Measurements from ENCODE around the gene MDM4.

DNA sequence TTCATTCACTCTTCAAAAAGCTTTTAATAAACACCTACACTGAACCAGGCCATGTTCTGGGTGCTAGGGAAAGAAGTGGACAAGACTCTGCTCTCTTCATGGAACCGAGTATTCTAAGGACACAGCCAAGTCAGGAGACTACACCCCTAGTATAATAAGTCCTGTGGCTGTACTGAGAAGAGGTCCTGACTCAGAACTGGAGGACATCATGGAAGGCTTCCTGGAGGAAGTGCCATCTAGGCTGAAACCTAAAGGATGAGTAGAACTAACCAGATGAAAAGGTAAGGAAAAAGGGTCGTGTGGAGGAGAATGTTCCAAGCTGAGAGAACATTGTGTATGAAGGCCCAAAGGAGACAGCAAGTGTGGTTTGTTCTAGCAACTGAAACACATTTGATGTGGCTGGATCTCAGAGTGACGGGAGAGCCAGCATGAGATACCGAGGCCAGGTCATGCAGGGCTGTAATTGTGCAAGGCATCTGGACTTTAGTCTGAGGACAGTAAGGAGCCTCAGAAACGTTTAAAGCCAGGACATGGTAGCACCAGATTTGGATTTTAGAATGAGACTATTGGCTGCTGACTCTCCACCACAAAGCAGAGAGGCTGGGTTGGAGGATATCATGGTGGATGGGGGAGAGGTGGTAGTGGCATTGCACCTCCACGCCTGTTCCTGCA, 86.8 kb downstream of the MDM4 start:
- TF ChIP-seq, protein P1, sequence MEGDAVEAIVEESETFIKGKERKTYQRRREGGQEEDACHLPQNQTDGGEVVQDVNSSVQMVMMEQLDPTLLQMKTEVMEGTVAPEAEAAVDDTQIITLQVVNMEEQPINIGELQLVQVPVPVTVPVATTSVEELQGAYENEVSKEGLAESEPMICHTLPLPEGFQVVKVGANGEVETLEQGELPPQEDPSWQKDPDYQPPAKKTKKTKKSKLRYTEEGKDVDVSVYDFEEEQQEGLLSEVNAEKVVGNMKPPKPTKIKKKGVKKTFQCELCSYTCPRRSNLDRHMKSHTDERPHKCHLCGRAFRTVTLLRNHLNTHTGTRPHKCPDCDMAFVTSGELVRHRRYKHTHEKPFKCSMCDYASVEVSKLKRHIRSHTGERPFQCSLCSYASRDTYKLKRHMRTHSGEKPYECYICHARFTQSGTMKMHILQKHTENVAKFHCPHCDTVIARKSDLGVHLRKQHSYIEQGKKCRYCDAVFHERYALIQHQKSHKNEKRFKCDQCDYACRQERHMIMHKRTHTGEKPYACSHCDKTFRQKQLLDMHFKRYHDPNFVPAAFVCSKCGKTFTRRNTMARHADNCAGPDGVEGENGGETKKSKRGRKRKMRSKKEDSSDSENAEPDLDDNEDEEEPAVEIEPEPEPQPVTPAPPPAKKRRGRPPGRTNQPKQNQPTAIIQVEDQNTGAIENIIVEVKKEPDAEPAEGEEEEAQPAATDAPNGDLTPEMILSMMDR (IDR thresholded peaks at IDR 0.05; ENCODE audit: extremely low read depth in 1 of 2, insufficient read depth in 1 of 2, low read depth in 1 of 2, low read length in 2 of 2): no peak
- TF ChIP-seq POLR2AphosphoS5 (IDR thresholded peaks at IDR 0.05; ENCODE audit: insufficient read depth, low read depth, low read length) (no peak), FOS (IDR thresholded peaks at IDR 0.05; ENCODE audit: borderline replicate concordance, insufficient read depth, low read length) (no peak), POLR2A (IDR thresholded peaks at IDR 0.05; ENCODE audit: low read depth, low read length) (no peak)

Measured in endothelial cell of umbilical vein (primary cell).